ENCODE data around the gene CHIA. TPM values are rescaled to one million over a fixed set of nuclear protein-coding genes. Genes with fewer than 3 reads are reported as not detected.

The CHIA gene
- total and polyA plus RNA-seq, 2 of the 8 experiments (the other 6 are each of a cell fraction or from before 2014, with no cell fraction given) = not detected

GRCh38 chr1:111347026-111347425, 56.4 kb downstream of the CHIA start:
- no peaks in the 10 kb centered on the region for H3K79me2 ChIP-seq (ENCODE audit: control insufficient read depth in 1 of 2, insufficient read depth in 2 of 2, low read length in 2 of 2)
- no peak for FAIRE-seq
- no peak overlapping the region for H3K4ac ChIP-seq (replicated peaks; ENCODE audit: insufficient read length, low read depth, low read length)
- H2BK5ac ChIP-seq (ENCODE audit: low read depth, low read length) = 0 out of 2 replicates have a peak overlapping the region, but pooled peaks have one; percentile 67
- peak overlapping the region; percentile 72 to 89 for H3K4me2 ChIP-seq (ENCODE audit: insufficient read depth in 1 of 2, low read depth in 2 of 2, low read length in 2 of 2)
- H2BK120ac ChIP-seq (replicated peaks; ENCODE audit: low read depth, low read length) = no peak overlapping the region
- no peak for DNase-seq (ENCODE audit: low read depth in 1 of 2, low spot score in 2 of 2)
- H3K27me3 ChIP-seq (replicated peaks in 1 of 4; ENCODE audit: control insufficient read depth in 3 of 4, extremely low read depth in 1 of 4, insufficient read depth in 3 of 4, low read length in 3 of 4) = no peaks in the 10 kb centered on the region
- no peak overlapping the region for H3K23ac ChIP-seq (ENCODE audit: insufficient read length)
- no peak overlapping the region for H4K5ac ChIP-seq (ENCODE audit: insufficient read length, low read depth, low read length)
- H3K4me3 ChIP-seq (ENCODE audit: extremely low read depth in 1 of 4, insufficient read depth in 2 of 4, low read depth in 3 of 4, low read length in 4 of 4) = peak overlapping the region; percentile 47 to 88 (median 72); a peak in 7 of 8 replicates
- H3K23me2 ChIP-seq (ENCODE audit: low read depth, low read length) = peaks cover 6% of the 10 kb centered on the region; the same call in 1 of the 2 replicates
- H3K56ac ChIP-seq (replicated peaks; ENCODE audit: insufficient read length, low read depth, low read length) = no peak overlapping the region
- ChIA-PET CTCF (ENCODE audit: partially characterized antibody) (interaction anchor here (0.7 to 2.7 kb wide), 7 partner anchors 13 to 148 kb away, joined by 3 to 8 read pairs (median 4); no protein-coding TSS in a partner anchor), POLR2A (ENCODE audit: partially characterized antibody) (interaction anchor here (0.7 to 1.5 kb wide), 5 partner anchors 9 to 59 kb away, joined by 3 to 6 read pairs (median 3); no protein-coding TSS in a partner anchor)
- H2BK12ac ChIP-seq (ENCODE audit: low read depth, low read length) = peak overlapping the region; percentile 85; the same call in 1 of the 2 replicates
- WGBS, 2 experiments (ENCODE audit: extremely low coverage in 1 of 2, insufficient coverage in 1 of 2, insufficient read length in 1 of 2, insufficient replicate concordance in 2 of 2, low coverage in 1 of 2, low lambda C conversion rate in 2 of 2, missing lambda C conversion rate in 1 of 2) = 73% methylated on average over 6 of the region's 6 CpGs; no CpG with 5 or more reads in 1 of the 2 experiments
- no peaks in the 10 kb centered on the region for H3K9me3 ChIP-seq (ENCODE audit: insufficient read depth in 2 of 2, low read depth in 1 of 2, low read length in 1 of 2)
- no peaks in the 10 kb centered on the region for H3K79me1 ChIP-seq (ENCODE audit: low read depth, low read length)
- no peaks in the 10 kb centered on the region for H3K36me3 ChIP-seq (ENCODE audit: control insufficient read depth in 2 of 4, insufficient read depth in 4 of 4, low read length in 3 of 4)
- H3K27ac ChIP-seq (ENCODE audit: low read depth, low read length) = no peak overlapping the region; the same call in 1 of the 2 replicates
- H2BK20ac ChIP-seq (ENCODE audit: low read length) = no peak overlapping the region
- H3K14ac ChIP-seq (ENCODE audit: insufficient read length) = no peak overlapping the region
- no peak overlapping the region for H4K91ac ChIP-seq (replicated peaks; ENCODE audit: insufficient read length, low read length)
- peak overlapping the region; percentile 96 for H2AFZ ChIP-seq (ENCODE audit: low read length)
- H2BK15ac ChIP-seq (ENCODE audit: low read length) = no peak overlapping the region
- no peak overlapping the region for H3K18ac ChIP-seq (ENCODE audit: extremely low read depth, low read length)
- H4K8ac ChIP-seq (ENCODE audit: extremely low read depth, insufficient read depth, low read length) = no peak overlapping the region
- peak overlapping the region in 2 of 4 experiments; percentile 55 to 71; a peak in 3 of 7 replicates for H3K9ac ChIP-seq (replicated peaks in 1 of 4; ENCODE audit: extremely low read depth in 1 of 4, low read depth in 3 of 4, low read length in 3 of 4)
- H3K4me1 ChIP-seq (replicated peaks in 1 of 4; ENCODE audit: control insufficient read depth in 3 of 4, insufficient read depth in 4 of 4, low read length in 3 of 4) = peaks cover 0 to 15% (median 2%) of the 10 kb centered on the region in 4 experiments; a peak in 4 of 7 replicates
- no peaks in the 10 kb centered on the region for H4K20me1 ChIP-seq (replicated peaks in 1 of 2; ENCODE audit: control insufficient read depth in 1 of 2, insufficient read depth in 2 of 2, low read length in 2 of 2)
- H2AK5ac ChIP-seq (ENCODE audit: low read depth, low read length) = no peak overlapping the region
- TF ChIP-seq POLR2A (IDR thresholded peaks at IDR 0.05; ENCODE audit: control extremely low read depth in 1 of 2, low read depth in 2 of 2, low read length in 2 of 2) = no peak
- TF ChIP-seq SIX5 (IDR thresholded peaks at IDR 0.05; ENCODE audit: low read depth, low read length) = no peak
- TF ChIP-seq KDM1A (IDR thresholded peaks at IDR 0.05; ENCODE audit: borderline replicate concordance, low read length) = no peak
- no peak for TF ChIP-seq EZH2 (IDR thresholded peaks at IDR 0.05; ENCODE audit: low read depth, low read length, severe bottlenecking)
- TF ChIP-seq BACH1 (IDR thresholded peaks at IDR 0.05; ENCODE audit: low read length) = no peak
- no peak for TF ChIP-seq CTCF (IDR thresholded peaks at IDR 0.05; ENCODE audit: control extremely low read depth in 1 of 3, insufficient read depth in 1 of 3, low read depth in 1 of 3, low read length in 3 of 3)
- no peak for TF ChIP-seq KDM4A (IDR thresholded peaks at IDR 0.05; ENCODE audit: low read depth, low read length, severe bottlenecking)
- no peak for TF ChIP-seq SP4 (IDR thresholded peaks at IDR 0.05; ENCODE audit: low read length)
- no peak for TF ChIP-seq ATF2 (IDR thresholded peaks at IDR 0.05; ENCODE audit: low read length)
